ENCODE results near the gene CACNA2D3.

The CACNA2D3 gene

GRCh38 chr3:54797111-54797510, 674.8 kb downstream of the CACNA2D3 start:
- no peaks in the 10 kb centered on the region for H3K4me1 ChIP-seq (ENCODE audit: insufficient read depth, low read length)
- H3K36me3 ChIP-seq (ENCODE audit: insufficient read depth, low read length): peaks cover 3% of the 10 kb centered on the region; the same call in 1 of the 2 replicates
- no peak overlapping the region for H3K9ac ChIP-seq (ENCODE audit: low read depth, low read length)
- no peaks in the 10 kb centered on the region for H3K9me3 ChIP-seq (ENCODE audit: control insufficient read depth, insufficient read depth, low read length)

- H3K9me3 ChIP-seq (ENCODE audit: control insufficient read depth, insufficient read depth, low read length): no peaks in the 10 kb centered on the region
- H3K9ac ChIP-seq (ENCODE audit: low read depth, low read length): no peak overlapping the region
- H3K4me1 ChIP-seq (ENCODE audit: insufficient read depth, low read length): no peaks in the 10 kb centered on the region
- H3K36me3 ChIP-seq (ENCODE audit: insufficient read depth, low read length): peaks cover 3% of the 10 kb centered on the region; the same call in 1 of the 2 replicates
Observed at GRCh38 chr3:54800478-54800877, 678.1 kb downstream of the CACNA2D3 start.

DNA sequence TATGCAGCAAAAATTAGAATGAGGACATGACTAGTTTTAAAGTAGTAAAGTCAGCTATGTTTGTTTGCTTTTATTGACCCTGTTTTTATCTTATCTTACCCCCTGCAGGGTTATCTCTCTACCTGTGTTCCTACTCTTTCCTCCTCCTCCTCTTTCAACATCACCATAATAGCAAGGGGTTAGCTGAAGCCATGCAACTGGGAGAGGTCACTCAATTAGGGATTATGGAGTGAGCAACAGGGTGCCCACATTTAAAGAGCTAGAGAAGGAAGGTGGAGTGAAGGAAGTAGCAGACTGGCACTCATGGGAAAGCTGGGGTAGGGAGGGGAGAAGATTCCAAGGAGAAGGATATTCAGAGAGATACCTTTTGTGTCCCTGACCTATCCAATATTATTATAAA, 679.6 kb downstream of the CACNA2D3 start:
- Histone ChIP-seq H3K9me3 (ENCODE audit: control insufficient read depth, insufficient read depth, low read length) (no peaks in the 10 kb centered on the region), H3K4me1 (ENCODE audit: insufficient read depth, low read length) (no peaks in the 10 kb centered on the region), H3K9ac (ENCODE audit: low read depth, low read length) (no peak overlapping the region), H3K36me3 (ENCODE audit: insufficient read depth, low read length) (no peaks in the 10 kb centered on the region)

DNA sequence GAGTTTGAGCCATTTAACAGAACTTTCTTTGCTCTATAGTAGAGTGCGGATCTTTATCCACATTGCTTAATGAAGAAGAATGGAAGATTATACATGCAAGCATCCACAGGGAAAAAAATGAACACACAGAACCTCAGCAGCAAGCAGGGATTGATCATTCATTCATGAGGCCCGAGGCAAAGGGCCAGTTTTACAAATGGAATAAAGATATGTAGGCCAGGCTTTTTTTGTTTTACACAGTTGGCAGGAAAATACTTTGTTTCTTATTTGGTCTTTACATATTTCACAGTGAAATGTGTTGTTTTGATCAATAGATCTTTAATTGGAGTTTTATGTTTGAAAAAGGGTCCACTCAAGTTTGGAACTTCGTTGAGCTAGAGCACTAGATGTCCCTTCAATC, 688.0 kb downstream of the CACNA2D3 start:
- peaks cover 4% of the 10 kb centered on the region; the same call in 1 of the 2 replicates for H3K36me3 ChIP-seq (ENCODE audit: insufficient read depth, low read length)
- no peaks in the 10 kb centered on the region for H3K9me3 ChIP-seq (ENCODE audit: control insufficient read depth, insufficient read depth, low read length)
- no peaks in the 10 kb centered on the region; the same call in 1 of the 2 replicates for H3K4me1 ChIP-seq (ENCODE audit: insufficient read depth, low read length)
- H3K9ac ChIP-seq (ENCODE audit: low read depth, low read length): no peak overlapping the region

DNA sequence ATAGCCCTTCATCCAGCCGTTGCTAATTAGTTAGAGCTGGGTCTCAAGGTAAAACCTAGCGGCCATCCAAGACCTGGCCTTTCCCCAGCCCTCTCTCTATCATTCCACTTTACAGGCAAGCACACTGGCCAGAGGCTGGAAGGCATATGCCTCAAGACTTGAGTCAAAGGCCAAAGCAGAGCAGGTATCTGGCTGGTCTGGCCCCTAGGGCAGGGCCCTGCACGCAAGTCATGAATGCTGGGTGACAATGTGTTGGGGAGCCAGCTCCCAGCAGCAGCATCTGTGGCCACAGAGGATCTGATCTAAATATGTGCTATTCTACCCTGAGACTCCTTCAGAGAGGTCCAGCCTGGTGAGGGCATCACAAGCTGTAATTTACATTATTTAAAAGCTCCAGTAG, 691.9 kb downstream of the CACNA2D3 start:
- Histone ChIP-seq H3K9ac (ENCODE audit: low read depth, low read length) (no peak overlapping the region), H3K4me1 (ENCODE audit: insufficient read depth, low read length) (no peaks in the 10 kb centered on the region; the same call in 1 of the 2 replicates), H3K36me3 (ENCODE audit: insufficient read depth, low read length) (peaks cover 4% of the 10 kb centered on the region; the same call in 1 of the 2 replicates), H3K9me3 (ENCODE audit: control insufficient read depth, insufficient read depth, low read length) (no peaks in the 10 kb centered on the region)

DNA sequence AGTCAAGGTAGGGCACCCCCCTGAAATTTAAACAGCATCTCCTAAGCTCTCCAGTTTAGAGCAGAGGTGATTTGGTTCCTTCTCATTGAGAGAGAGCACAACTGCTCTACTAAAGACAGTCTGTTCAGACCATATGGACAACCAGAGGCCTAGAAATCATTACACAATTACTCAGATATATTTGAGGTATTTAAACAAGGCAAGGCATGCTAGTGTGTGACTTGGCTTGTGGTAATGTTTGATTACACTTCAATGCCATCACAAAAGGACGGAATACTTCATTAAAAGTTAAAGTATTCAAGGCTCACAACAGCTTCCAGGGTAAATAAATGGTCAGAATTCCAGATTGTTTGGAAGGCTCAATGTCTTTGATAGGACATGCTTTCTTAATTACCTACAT, 695.3 kb downstream of the CACNA2D3 start:
- no peak overlapping the region for H3K9ac ChIP-seq (ENCODE audit: low read depth, low read length)
- no peaks in the 10 kb centered on the region for H3K9me3 ChIP-seq (ENCODE audit: control insufficient read depth, insufficient read depth, low read length)
- no peaks in the 10 kb centered on the region; the same call in 1 of the 2 replicates for H3K4me1 ChIP-seq (ENCODE audit: insufficient read depth, low read length)

DNA sequence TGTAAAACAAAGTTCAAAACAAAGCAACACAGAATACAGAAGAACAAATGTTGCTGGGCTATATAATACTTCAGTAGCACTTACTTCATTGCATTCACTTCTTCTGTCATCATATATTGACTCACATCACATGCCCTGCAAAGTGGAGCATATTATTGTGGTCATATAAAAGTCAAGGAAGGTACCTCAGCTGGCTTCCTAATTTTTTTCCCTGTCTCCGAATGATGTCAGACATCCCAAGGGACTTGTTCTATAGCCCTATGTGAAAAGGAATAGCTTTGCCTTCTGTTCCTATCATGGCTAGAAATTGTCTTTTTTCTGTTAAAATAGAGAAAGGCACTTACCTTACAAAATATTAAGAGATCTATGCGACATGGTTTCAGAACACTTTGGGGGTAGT, 696.1 kb downstream of the CACNA2D3 start:
- no peak overlapping the region for H3K9ac ChIP-seq (ENCODE audit: low read depth, low read length)
- H3K4me1 ChIP-seq (ENCODE audit: insufficient read depth, low read length): no peaks in the 10 kb centered on the region; the same call in 1 of the 2 replicates
- no peaks in the 10 kb centered on the region for H3K9me3 ChIP-seq (ENCODE audit: control insufficient read depth, insufficient read depth, low read length)
- H3K36me3 ChIP-seq (ENCODE audit: insufficient read depth, low read length): no peaks in the 10 kb centered on the region; the same call in 1 of the 2 replicates

More for the DNA sequence above, 695.3 kb downstream of the CACNA2D3 start:
- H3K36me3 ChIP-seq (ENCODE audit: insufficient read depth, low read length): no peaks in the 10 kb centered on the region; the same call in 1 of the 2 replicates

- Histone ChIP-seq H3K9ac (ENCODE audit: low read depth, low read length) (no peak overlapping the region), H3K4me1 (ENCODE audit: insufficient read depth, low read length) (no peaks in the 10 kb centered on the region; the same call in 1 of the 2 replicates), H3K36me3 (ENCODE audit: insufficient read depth, low read length) (no peaks in the 10 kb centered on the region; the same call in 1 of the 2 replicates), H3K9me3 (ENCODE audit: control insufficient read depth, insufficient read depth, low read length) (no peaks in the 10 kb centered on the region)
Observed at GRCh38 chr3:54818942-54819341, 696.6 kb downstream of the CACNA2D3 start.

- H3K36me3 ChIP-seq (ENCODE audit: insufficient read depth, low read length): no peaks in the 10 kb centered on the region
- no peaks in the 10 kb centered on the region for H3K9me3 ChIP-seq (ENCODE audit: control insufficient read depth, insufficient read depth, low read length)
- no peaks in the 10 kb centered on the region for H3K4me1 ChIP-seq (ENCODE audit: insufficient read depth, low read length)
- H3K9ac ChIP-seq (ENCODE audit: low read depth, low read length): no peak overlapping the region
Observed at GRCh38 chr3:54819946-54820345, 697.6 kb downstream of the CACNA2D3 start.

GRCh38 chr3:54822206-54822605, 699.9 kb downstream of the CACNA2D3 start:
- Histone ChIP-seq H3K9me3 (ENCODE audit: control insufficient read depth, insufficient read depth, low read length) (no peaks in the 10 kb centered on the region), H3K36me3 (ENCODE audit: insufficient read depth, low read length) (no peaks in the 10 kb centered on the region), H3K9ac (ENCODE audit: low read depth, low read length) (no peak overlapping the region), H3K4me1 (ENCODE audit: insufficient read depth, low read length) (no peaks in the 10 kb centered on the region)

DNA sequence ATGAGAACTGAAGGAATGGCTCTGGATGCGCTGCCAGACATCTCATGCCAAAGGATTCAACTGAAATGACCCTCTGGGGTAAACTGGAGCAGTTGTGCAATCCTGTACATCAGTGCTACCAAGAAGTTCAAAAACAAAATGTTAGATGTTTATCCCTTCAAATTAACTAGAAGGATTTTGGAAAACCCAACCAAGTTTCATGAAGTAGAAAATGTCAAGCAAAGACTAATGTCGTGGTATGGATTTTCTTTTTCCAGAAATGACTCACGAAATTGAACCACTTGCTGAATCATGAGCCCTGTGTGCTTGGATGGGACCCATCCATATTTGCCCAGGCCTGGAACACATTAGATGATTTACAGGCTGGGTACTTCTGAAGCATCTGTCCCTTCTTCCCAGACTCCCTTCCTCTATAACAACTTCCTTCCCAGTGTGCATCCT, 703.9 kb downstream of the CACNA2D3 start:
- no peak overlapping the region for H3K9ac ChIP-seq (ENCODE audit: low read depth, low read length)
- H3K9me3 ChIP-seq (ENCODE audit: control insufficient read depth, insufficient read depth, low read length): no peaks in the 10 kb centered on the region
- H3K4me1 ChIP-seq (ENCODE audit: insufficient read depth, low read length): no peaks in the 10 kb centered on the region
- no peaks in the 10 kb centered on the region; the same call in 1 of the 2 replicates for H3K36me3 ChIP-seq (ENCODE audit: insufficient read depth, low read length)

GRCh38 chr3:54827056-54827687, 704.8 kb downstream of the CACNA2D3 start:
- H3K9ac ChIP-seq (ENCODE audit: low read depth, low read length): no peak overlapping the region
- peaks cover 2% of the 10 kb centered on the region for H3K36me3 ChIP-seq (ENCODE audit: insufficient read depth, low read length)
- H3K4me1 ChIP-seq (ENCODE audit: insufficient read depth, low read length): no peaks in the 10 kb centered on the region
- H3K9me3 ChIP-seq (ENCODE audit: control insufficient read depth, insufficient read depth, low read length): no peaks in the 10 kb centered on the region; the same call in 1 of the 2 replicates

DNA sequence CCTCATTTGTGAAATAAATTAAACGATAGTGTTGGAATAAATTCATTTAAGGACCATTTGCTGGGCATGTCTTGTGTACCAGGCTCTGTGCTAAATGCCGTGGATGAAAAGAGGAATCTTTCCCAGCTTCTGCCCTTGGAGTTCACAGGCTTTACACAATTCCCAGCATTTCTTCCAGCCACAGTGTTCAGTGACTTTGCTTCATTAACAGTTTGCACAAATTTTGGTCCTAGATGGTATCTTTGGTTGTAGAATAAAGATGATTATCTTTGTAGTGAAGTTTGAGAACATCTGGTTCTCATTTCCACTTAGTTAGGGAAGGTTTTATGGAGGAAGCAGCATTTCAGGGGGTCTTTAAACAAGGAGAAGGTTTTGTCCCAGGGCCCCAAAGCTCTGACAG, 705.4 kb downstream of the CACNA2D3 start:
- H3K9me3 ChIP-seq (ENCODE audit: control insufficient read depth, insufficient read depth, low read length): no peaks in the 10 kb centered on the region; the same call in 1 of the 2 replicates
- no peak overlapping the region for H3K9ac ChIP-seq (ENCODE audit: low read depth, low read length)
- peaks cover 2% of the 10 kb centered on the region for H3K36me3 ChIP-seq (ENCODE audit: insufficient read depth, low read length)
- no peaks in the 10 kb centered on the region for H3K4me1 ChIP-seq (ENCODE audit: insufficient read depth, low read length)

DNA sequence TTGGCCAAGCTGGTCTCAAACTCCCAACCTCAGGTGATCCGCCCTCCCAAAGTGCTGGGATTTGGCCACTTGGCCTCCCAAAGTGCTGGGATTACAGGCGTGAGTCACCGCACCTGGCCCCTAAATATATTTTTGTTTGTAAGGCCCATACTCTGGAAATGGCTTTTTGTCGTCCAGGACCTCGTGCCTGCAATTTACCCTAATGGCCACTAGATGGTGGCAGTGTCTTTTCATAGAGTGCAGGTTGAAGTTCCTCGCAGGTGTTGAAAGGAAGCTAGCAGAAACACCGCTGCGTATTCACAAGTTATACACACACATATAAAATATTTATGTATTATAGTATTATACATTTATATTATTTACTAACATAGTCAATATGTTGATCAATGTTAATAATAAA, 708.3 kb downstream of the CACNA2D3 start:
- Histone ChIP-seq H3K9ac (ENCODE audit: low read depth, low read length) (no peak overlapping the region), H3K36me3 (ENCODE audit: insufficient read depth, low read length) (peaks cover 2% of the 10 kb centered on the region), H3K9me3 (ENCODE audit: control insufficient read depth, insufficient read depth, low read length) (no peaks in the 10 kb centered on the region; the same call in 1 of the 2 replicates), H3K4me1 (ENCODE audit: insufficient read depth, low read length) (no peaks in the 10 kb centered on the region)

DNA sequence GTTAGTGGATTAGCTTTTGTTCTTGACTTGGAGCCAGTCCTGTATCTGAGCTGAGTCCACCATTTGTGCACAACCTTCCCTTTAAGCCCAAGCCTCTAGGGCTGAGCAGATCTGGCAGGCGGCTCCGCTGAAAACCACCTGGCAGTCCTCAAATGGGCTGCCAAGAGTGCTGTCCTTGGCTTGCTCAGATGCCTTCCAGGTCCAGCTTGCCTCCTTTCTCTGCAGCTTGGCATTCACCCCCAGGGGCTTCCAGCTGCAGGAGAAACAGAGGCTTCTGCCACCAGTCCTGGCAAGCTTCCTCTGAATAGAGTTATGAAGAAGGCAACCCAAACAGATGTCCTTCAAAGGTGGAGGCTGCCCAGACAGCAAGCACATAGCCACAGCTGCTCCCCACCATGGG, 708.8 kb downstream of the CACNA2D3 start:
- H3K4me1 ChIP-seq (ENCODE audit: insufficient read depth, low read length): no peaks in the 10 kb centered on the region
- no peak overlapping the region for H3K9ac ChIP-seq (ENCODE audit: low read depth, low read length)
- H3K9me3 ChIP-seq (ENCODE audit: control insufficient read depth, insufficient read depth, low read length): no peaks in the 10 kb centered on the region; the same call in 1 of the 2 replicates
- peaks cover 2% of the 10 kb centered on the region for H3K36me3 ChIP-seq (ENCODE audit: insufficient read depth, low read length)
